Common myeloid progenitor, CD34-positive (primary cell): ENCODE data around the gene DOCK1.

Experiments used
- CTCF ChIA-PET: fragments of 350-600 bp; sonication (Branson Sonifier 250); formaldehyde crosslinking; loops from one replicate; lab custom pipeline; 2021; ENCODE audit warnings: antibody characterized with exemption; lab: Charles Lee
- POLR2A ChIA-PET: fragments of 350-600 bp; sonication (Branson Sonifier 250); formaldehyde crosslinking; loops from one replicate; lab custom pipeline; 2021; ENCODE audit warnings: antibody characterized with exemption; lab: Charles Lee
- DNase-seq, 3 donors: peaks; one replicate each; pipeline versions ENCODE4 v3.0.0 to v3.0.0-alpha.2; 2013
- H3K27ac ChIP-seq, 2 experiments: 1 replicate in 1 of 2; 2 replicates in 1 of 2; pipeline ENCODE4 v1.7.0; 2013; ENCODE audit warnings: inconsistent platforms in 2 of 2, low read length in 2 of 2, mild to moderate bottlenecking in 2 of 2, low read depth in 1 of 2, moderate library complexity in 1 of 2; ENCODE audit not compliant: severe bottlenecking in 2 of 2, insufficient read depth in 1 of 2, poor library complexity in 1 of 2
- H3K27me3 ChIP-seq, 5 experiments: replicated peaks in 2 of 5; 1 replicate in 3 of 5; 2 replicates in 2 of 5; pipeline versions ENCODE4 v1.6.1 to v1.7.0; 2013; ENCODE audit warnings: low read length in 4 of 5, mild to moderate bottlenecking in 2 of 5, moderate library complexity in 2 of 5, inconsistent platforms in 1 of 5; ENCODE audit not compliant: insufficient read depth in 5 of 5, control insufficient read depth in 4 of 5
- H3K36me3 ChIP-seq, 4 experiments: 1 replicate in 2 of 4; 2 replicates in 2 of 4; pipeline versions ENCODE4 v1.6.1 to v1.7.0; 2013; ENCODE audit warnings: low read length in 3 of 4, control low read depth in 1 of 4, mild to moderate bottlenecking in 1 of 4; ENCODE audit not compliant: control insufficient read depth in 4 of 4, insufficient read depth in 4 of 4
- H3K4me1 ChIP-seq, 4 experiments: 1 replicate in 3 of 4; 2 replicates in 1 of 4; pipeline versions ENCODE4 v1.6.1 to v1.7.1; 2013; ENCODE audit warnings: low read length in 3 of 4, mild to moderate bottlenecking in 3 of 4, control low read depth in 1 of 4, inconsistent platforms in 1 of 4, moderate library complexity in 1 of 4; ENCODE audit not compliant: control insufficient read depth in 4 of 4, insufficient read depth in 4 of 4; ENCODE audit errors: control extremely low read depth in 1 of 4
- H3K4me3 ChIP-seq, 7 experiments: 1 replicate in 4 of 7; 2 replicates in 3 of 7; pipeline versions ENCODE4 v1.5.1 to v1.7.0; 2013; ENCODE audit warnings: mild to moderate bottlenecking in 7 of 7, low read length in 6 of 7, moderate library complexity in 6 of 7, inconsistent platforms in 2 of 7, low read depth in 2 of 7, control low read depth in 1 of 7; ENCODE audit not compliant: insufficient read depth in 4 of 7, control insufficient read depth in 1 of 7; ENCODE audit errors: extremely low read depth in 1 of 7
- H3K9me3 ChIP-seq, 5 experiments: 1 replicate in 4 of 5; 2 replicates in 1 of 5; pipeline versions ENCODE4 v1.6.1 to v1.7.1; 2013; ENCODE audit warnings: low read length in 4 of 5, mild to moderate bottlenecking in 2 of 5, inconsistent platforms in 1 of 5, low read depth in 1 of 5, moderate library complexity in 1 of 5; ENCODE audit not compliant: control insufficient read depth in 4 of 5, insufficient read depth in 2 of 5; ENCODE audit errors: control extremely low read depth in 1 of 5
- WGBS: methylation state at CpG from one replicate; pipeline ENCODE4 v1.1.5; 2013; ENCODE audit not compliant: insufficient coverage; 5-methylcytosine and 5-hydroxymethylcytosine counted together

DOCK1 gene

DNA sequence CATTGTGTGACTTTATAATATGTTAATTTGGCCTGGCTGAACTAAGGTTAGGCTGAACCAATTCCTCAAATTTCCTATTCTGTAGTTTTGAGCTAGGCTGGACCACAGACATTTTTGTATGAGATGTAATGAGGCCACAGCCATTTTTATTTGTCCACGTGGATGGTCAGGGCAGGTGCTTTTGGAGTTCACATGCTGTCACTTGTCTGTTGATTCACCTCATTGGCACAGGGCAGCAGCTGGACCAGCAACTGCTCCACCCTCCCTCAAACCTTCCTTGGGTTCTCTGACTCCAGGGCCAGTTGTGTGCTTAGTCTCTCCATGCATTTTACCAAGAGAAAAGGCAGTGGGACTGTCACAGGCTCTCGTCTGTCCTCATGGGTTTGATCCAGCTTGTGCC, 567.7 kb downstream of the DOCK1 start:
- WGBS: 67% methylated on average over 2 of the region's 2 CpGs
- POLR2A ChIA-PET: no interaction called here
- Histone ChIP-seq H3K27ac (no peak overlapping the region), H3K4me3 (no peak overlapping the region), H3K9me3 (peaks cover 0 to 3% (median 0%) of the 10 kb centered on the region in 5 experiments), H3K4me1 (no peaks in the 10 kb centered on the region), H3K36me3 (no peaks in the 10 kb centered on the region), H3K27me3 (peaks cover 0 to 22% (median 0%) of the 10 kb centered on the region in 5 experiments)
- no peak for DNase-seq
- CTCF ChIA-PET: no interaction called here

DNA sequence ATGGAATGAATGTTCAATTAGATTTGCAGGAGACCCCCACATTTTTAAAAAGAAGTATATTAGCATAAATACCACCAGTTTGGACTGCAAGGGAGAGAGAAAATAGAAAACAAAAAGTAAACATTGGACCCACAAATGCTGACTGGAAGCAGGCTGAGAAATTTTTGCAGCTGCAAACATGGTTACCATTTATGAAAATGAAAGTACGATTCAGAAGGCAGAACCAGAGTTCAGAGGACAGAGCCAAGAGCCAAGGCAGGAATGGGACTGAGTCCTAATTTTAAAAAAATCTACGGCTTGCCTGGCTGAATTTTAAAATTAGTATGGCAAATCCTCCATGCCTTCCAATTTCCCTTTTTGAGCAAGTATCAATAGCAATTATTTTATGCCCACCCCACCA, 569.3 kb downstream of the DOCK1 start:
- Histone ChIP-seq H3K27me3 (peaks cover 0 to 19% (median 0%) of the 10 kb centered on the region in 5 experiments), H3K4me1 (no peaks in the 10 kb centered on the region), H3K27ac (no peak overlapping the region), H3K9me3 (peaks cover 0 to 3% (median 0%) of the 10 kb centered on the region in 5 experiments), H3K36me3 (no peaks in the 10 kb centered on the region), H3K4me3 (no peak overlapping the region)
- 45% methylated on average over 1 of the region's 2 CpGs for WGBS
- ChIA-PET CTCF (interaction anchor here (0.9 kb wide), 1 partner anchor 10 kb away, joined by 3 read pairs; no protein-coding TSS in a partner anchor), POLR2A (no interaction called here)
- DNase-seq: no peak

DNA sequence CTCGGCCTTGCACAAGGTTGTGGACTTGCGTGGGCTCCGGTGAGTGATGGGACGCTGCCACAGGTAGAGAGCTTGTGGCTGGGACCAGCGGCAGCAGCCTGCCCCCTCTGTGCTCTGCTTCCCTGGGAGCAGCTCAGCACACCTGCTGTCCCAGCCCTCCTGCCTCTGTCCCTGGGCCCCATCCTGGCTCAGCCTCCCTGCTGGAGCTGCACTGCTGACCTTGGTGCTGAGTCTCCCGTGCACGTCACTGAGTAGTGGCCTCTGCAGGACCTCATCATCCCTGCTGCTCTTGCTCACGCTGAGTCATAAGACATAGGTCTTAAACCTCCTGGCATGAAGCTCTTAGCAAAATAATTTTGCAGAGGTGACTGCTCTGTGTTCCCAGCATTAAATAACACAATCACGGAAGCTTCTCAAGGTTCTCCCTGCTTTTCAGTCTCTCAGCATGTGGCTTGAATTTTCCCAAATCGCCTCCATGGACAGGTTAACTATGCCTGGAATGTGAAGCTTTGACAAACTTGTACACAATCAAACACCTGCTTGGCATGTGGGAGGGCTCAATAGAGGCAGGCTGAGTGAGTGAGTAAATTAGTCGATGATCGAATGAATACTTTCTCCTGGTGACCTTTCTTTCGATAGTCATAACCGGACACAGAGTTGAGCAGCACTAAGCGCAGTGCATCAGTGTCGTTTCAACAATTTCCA, 580.1 kb downstream of the DOCK1 start:
- Histone ChIP-seq H3K27ac (no peak overlapping the region), H3K4me1 (no peaks in the 10 kb centered on the region), H3K27me3 (peaks cover 0 to 14% (median 4%) of the 10 kb centered on the region in 5 experiments), H3K36me3 (no peaks in the 10 kb centered on the region), H3K9me3 (peaks cover 0 to 5% (median 0%) of the 10 kb centered on the region in 5 experiments), H3K4me3 (no peak overlapping the region)
- no peak for DNase-seq
- ChIA-PET CTCF (no interaction called here), POLR2A (no interaction called here)
- WGBS: 76% methylated on average over 15 of the region's 16 CpGs

DNA sequence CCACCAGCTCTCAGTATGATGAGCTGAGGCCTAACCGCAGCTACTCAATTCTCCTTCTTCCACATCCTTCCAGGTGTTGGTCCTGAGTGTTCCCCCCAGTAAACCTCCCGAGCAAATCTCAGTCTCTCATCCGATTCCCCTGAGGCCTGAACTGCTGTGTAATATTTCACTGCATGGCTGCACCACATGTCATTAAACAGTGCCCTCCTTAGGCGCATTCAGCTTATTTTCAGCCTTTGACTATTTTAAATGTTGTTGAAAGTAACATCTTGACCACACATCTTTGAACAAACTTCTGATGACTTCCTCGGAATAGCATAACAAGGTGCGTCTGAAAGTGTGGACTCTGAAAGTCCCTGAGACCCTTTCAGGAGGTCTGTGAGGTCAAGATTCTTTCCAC, 581.1 kb downstream of the DOCK1 start:
- no peak for DNase-seq
- no peaks in the 10 kb centered on the region for H3K36me3 ChIP-seq
- no peak overlapping the region for H3K27ac ChIP-seq
- peaks cover 0 to 5% (median 0%) of the 10 kb centered on the region in 5 experiments for H3K9me3 ChIP-seq
- ChIA-PET POLR2A (no interaction called here), CTCF (no interaction called here)
- 94% methylated on average over 5 of the region's 6 CpGs for WGBS
- H3K4me3 ChIP-seq: no peak overlapping the region
- H3K4me1 ChIP-seq: no peaks in the 10 kb centered on the region
- peaks cover 0 to 13% (median 4%) of the 10 kb centered on the region in 5 experiments for H3K27me3 ChIP-seq

DNA sequence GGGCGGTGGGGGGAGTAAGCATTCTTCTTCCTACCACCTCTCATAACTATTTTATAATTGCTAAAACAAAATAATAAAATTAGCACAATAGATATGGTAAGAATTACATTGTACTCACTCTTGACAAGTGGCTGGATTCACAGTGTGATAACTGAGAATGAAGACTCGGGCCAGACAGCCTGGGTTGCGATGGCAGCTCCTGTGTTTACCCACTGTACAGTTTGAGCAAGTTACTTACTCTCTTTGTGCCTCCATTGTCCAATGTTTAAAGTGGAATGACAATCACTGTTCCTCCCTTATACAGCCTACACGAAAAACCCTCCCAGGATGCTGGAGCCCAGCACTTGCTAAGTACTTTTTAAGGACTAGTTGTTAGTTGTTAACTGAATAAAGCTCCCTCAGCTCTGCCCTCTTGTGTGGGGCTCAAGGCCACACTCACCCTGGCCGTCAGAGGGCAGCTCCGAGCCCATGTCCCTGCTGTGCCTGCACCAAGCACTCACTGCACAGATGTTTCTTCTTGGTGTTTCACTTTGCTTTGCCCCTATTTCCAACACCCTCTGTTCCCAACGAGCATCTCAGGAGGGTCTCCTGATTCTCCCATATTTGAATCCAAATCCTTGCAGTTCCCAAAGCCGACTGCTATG, 587.5 kb downstream of the DOCK1 start:
- Histone ChIP-seq H3K27ac (no peak overlapping the region), H3K9me3 (peaks cover 0 to 5% (median 0%) of the 10 kb centered on the region in 5 experiments), H3K27me3 (peaks cover 0 to 4% (median 0%) of the 10 kb centered on the region in 5 experiments), H3K36me3 (no peaks in the 10 kb centered on the region), H3K4me3 (no peak overlapping the region), H3K4me1 (no peaks in the 10 kb centered on the region)
- POLR2A ChIA-PET: no interaction called here
- WGBS: 65% methylated on average over 5 of the region's 8 CpGs
- CTCF ChIA-PET: no interaction called here
- peak in 1 of 3 donors; percentile 1 for DNase-seq

DNA sequence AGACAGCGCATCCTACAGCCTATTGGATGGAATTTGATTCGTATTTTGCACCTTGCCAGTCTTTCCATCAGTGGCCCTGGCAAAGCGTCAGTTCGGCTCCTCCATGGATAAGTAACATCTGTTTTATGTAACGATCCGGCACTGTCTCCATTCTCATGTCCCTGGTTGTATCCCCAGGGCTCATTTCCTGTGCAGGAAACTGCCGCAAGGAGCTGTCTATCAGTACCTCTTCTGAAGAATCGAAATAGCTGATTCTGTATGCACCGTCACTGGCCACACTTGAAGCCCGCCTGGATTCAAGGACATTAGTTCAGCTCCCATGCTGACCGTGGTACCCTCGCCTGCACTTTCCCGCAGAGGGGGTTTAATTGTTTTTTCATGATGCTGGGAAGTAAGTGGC, 590.8 kb downstream of the DOCK1 start:
- Histone ChIP-seq H3K9me3 (peaks cover 0 to 2% (median 0%) of the 10 kb centered on the region in 5 experiments), H3K27ac (no peak overlapping the region), H3K4me3 (no peak overlapping the region), H3K27me3 (peaks cover 0 to 4% (median 0%) of the 10 kb centered on the region in 5 experiments), H3K36me3 (no peaks in the 10 kb centered on the region), H3K4me1 (no peaks in the 10 kb centered on the region)
- no peak for DNase-seq
- POLR2A ChIA-PET: no interaction called here
- 77% methylated on average over 10 of the region's 13 CpGs for WGBS
- CTCF ChIA-PET: no interaction called here

DNA sequence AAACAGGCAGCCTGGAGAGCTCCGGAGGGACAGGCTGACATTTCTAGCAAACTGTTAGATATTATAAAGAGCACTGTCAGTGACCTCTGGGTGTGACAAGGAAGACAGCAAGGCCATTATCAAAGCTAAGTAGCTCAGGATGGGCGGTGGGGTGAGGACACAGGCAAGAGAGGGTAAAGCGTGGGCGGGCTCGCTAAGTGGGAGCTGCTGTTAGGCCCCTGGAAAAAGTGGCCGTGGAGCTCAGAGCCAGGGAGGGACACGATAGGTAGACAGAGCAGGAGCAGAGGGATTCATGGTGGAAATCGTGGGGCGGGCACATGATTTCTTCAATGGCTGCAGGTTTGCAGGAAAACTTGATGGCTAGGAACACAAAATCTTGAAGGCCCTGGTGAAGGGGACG, 592.5 kb downstream of the DOCK1 start:
- DNase-seq: no peak
- H3K36me3 ChIP-seq: no peaks in the 10 kb centered on the region
- peaks cover 0 to 5% (median 0%) of the 10 kb centered on the region in 5 experiments for H3K27me3 ChIP-seq
- no peaks in the 10 kb centered on the region for H3K4me1 ChIP-seq
- 96% methylated on average over 10 of the region's 10 CpGs for WGBS
- no peak overlapping the region for H3K4me3 ChIP-seq
- ChIA-PET CTCF (interaction anchor here (0.6 kb wide), 1 partner anchor 66 kb away, joined by 3 read pairs; no protein-coding TSS in a partner anchor), POLR2A (no interaction called here)
- H3K27ac ChIP-seq: no peak overlapping the region
- H3K9me3 ChIP-seq: no peaks in the 10 kb centered on the region
